GM18867 (cell line): Measurements from ENCODE around the gene COX17.

Source experiments
- ATAC-seq: cut with Tn5 transposase; IDR thresholded peaks from one replicate; pipeline ENCODE4 v1.9.1; 2021; ENCODE audit warnings: mild to moderate bottlenecking, moderate library complexity; ENCODE audit not compliant: unreplicated experiment

The COX17 gene

GRCh38 chr3:119647171-119647570 lies 30.0 kb downstream of the COX17 start:
- no peak for ATAC-seq

- no peak for ATAC-seq
These were observed 31.4 kb downstream of the COX17 start for GRCh38 chr3:119645813-119646212.

- no peak for ATAC-seq
These were observed 32.7 kb downstream of the COX17 start for GRCh38 chr3:119644481-119644880.

GRCh38 chr3:119643528-119643927 lies 33.7 kb downstream of the COX17 start:
- ATAC-seq = no peak

- ATAC-seq = no peak
These were observed 34.3 kb downstream of the COX17 start for GRCh38 chr3:119642746-119643473.

- ATAC-seq = no peak
These were observed 35.8 kb downstream of the COX17 start for GRCh38 chr3:119641416-119641815.

- ATAC-seq = no peak
These were observed 37.5 kb downstream of the COX17 start for GRCh38 chr3:119639494-119640350.

- ATAC-seq = peak; percentile 42
These were observed 39.3 kb downstream of the COX17 start for GRCh38 chr3:119637679-119638477.

GRCh38 chr3:119636891-119637611 lies 40.2 kb downstream of the COX17 start:
- no peak for ATAC-seq

- ATAC-seq = no peak
These were observed 41.0 kb downstream of the COX17 start for GRCh38 chr3:119636249-119636648.

- no peak for ATAC-seq
These were observed 41.5 kb downstream of the COX17 start for GRCh38 chr3:119635719-119636118.

GRCh38 chr3:119632829-119633228 lies 44.4 kb downstream of the COX17 start:
- no peak for ATAC-seq

- no peak for ATAC-seq
These were observed 45.0 kb downstream of the COX17 start for GRCh38 chr3:119632216-119632615.

GRCh38 chr3:119631516-119631915 lies 45.7 kb downstream of the COX17 start:
- ATAC-seq = no peak

- ATAC-seq = no peak
These were observed 46.3 kb downstream of the COX17 start for GRCh38 chr3:119630880-119631329.

GRCh38 chr3:119630128-119630879 lies 46.9 kb downstream of the COX17 start:
- no peak for ATAC-seq

- peak; percentile 34 for ATAC-seq
These were observed 48.3 kb downstream of the COX17 start for GRCh38 chr3:119628816-119629445.

GRCh38 chr3:119628390-119628789 lies 48.8 kb downstream of the COX17 start:
- peak; percentile 73 for ATAC-seq

- ATAC-seq = peak; percentile 38
These were observed 49.7 kb downstream of the COX17 start for GRCh38 chr3:119627461-119627860.
